HG03064 (cell line): ENCODE data around the gene ASXL3.

Experiments used
- ATAC-seq: cut with Tn5 transposase; IDR thresholded peaks from one replicate; pipeline ENCODE4 v1.9.1; 2021; ENCODE audit warnings: low read depth; ENCODE audit not compliant: unreplicated experiment

The ASXL3 gene

GRCh38 chr18:33581856-33582255 is 3.8 kb downstream of the ASXL3 start:
- no peak for ATAC-seq

GRCh38 chr18:33583901-33584300 is 5.9 kb downstream of the ASXL3 start:
- no peak for ATAC-seq

GRCh38 chr18:33584548-33585430 is 6.8 kb downstream of the ASXL3 start:
- ATAC-seq = no peak

- ATAC-seq = no peak
These were observed 7.4 kb downstream of the ASXL3 start for GRCh38 chr18:33585431-33585775.

- no peak for ATAC-seq
These were observed 10.3 kb downstream of the ASXL3 start for GRCh38 chr18:33588361-33588760.

GRCh38 chr18:33593261-33593660 is 15.2 kb downstream of the ASXL3 start:
- ATAC-seq = no peak

GRCh38 chr18:33594799-33595198 is 16.8 kb downstream of the ASXL3 start:
- no peak for ATAC-seq

GRCh38 chr18:33596178-33596854 is 18.3 kb downstream of the ASXL3 start:
- ATAC-seq = no peak

- no peak for ATAC-seq
These were observed 22.8 kb downstream of the ASXL3 start for GRCh38 chr18:33600846-33601245.

- no peak for ATAC-seq
These were observed 25.4 kb downstream of the ASXL3 start for GRCh38 chr18:33603454-33603853.

GRCh38 chr18:33605250-33605649 is 27.2 kb downstream of the ASXL3 start:
- no peak for ATAC-seq

GRCh38 chr18:33606621-33607020 is 28.6 kb downstream of the ASXL3 start:
- ATAC-seq = no peak

GRCh38 chr18:33611525-33612135 is 33.6 kb downstream of the ASXL3 start:
- no peak for ATAC-seq

GRCh38 chr18:33612632-33613031 is 34.6 kb downstream of the ASXL3 start:
- no peak for ATAC-seq

- no peak for ATAC-seq
These were observed 38.5 kb downstream of the ASXL3 start for GRCh38 chr18:33616556-33616955.

- ATAC-seq = no peak
These were observed 49.1 kb downstream of the ASXL3 start for GRCh38 chr18:33627114-33627513.

- ATAC-seq = no peak
These were observed 52.5 kb downstream of the ASXL3 start for GRCh38 chr18:33630476-33630875.

- ATAC-seq = no peak
These were observed 63.1 kb downstream of the ASXL3 start for GRCh38 chr18:33641141-33641540.

- no peak for ATAC-seq
These were observed 66.5 kb downstream of the ASXL3 start for GRCh38 chr18:33644494-33644893.

- ATAC-seq = no peak
These were observed 69.3 kb downstream of the ASXL3 start for GRCh38 chr18:33647365-33647764.

- ATAC-seq = no peak
These were observed 74.6 kb downstream of the ASXL3 start for GRCh38 chr18:33652635-33653034.

GRCh38 chr18:33653231-33653630 is 75.2 kb downstream of the ASXL3 start:
- no peak for ATAC-seq
